Measurements from ENCODE around the gene SYN1. TPM values are rescaled to one million over a fixed set of nuclear protein-coding genes. Genes with fewer than 3 reads are reported as not detected.

Gene SYN1
- total RNA-seq, 1 experiment from 2014 or later: 0.04 TPM

GRCh38 chrX:47574547-47575301 is 44.9 kb downstream of the SYN1 start:
- no peaks in the 10 kb centered on the region for H3K4me1 ChIP-seq
- no peak overlapping the region for H3K4me3 ChIP-seq
- no peak for DNase-seq
- H3K27ac ChIP-seq: no peak overlapping the region
- no peaks in the 10 kb centered on the region for H3K36me3 ChIP-seq
- no peaks in the 10 kb centered on the region for H3K27me3 ChIP-seq
- no peaks in the 10 kb centered on the region for H3K9me3 ChIP-seq (replicated peaks)

GRCh38 chrX:47574076-47574546 is 45.5 kb downstream of the SYN1 start:
- no peak for DNase-seq
- Histone ChIP-seq H3K9me3 (replicated peaks) (no peaks in the 10 kb centered on the region), H3K27me3 (no peaks in the 10 kb centered on the region), H3K27ac (no peak overlapping the region), H3K36me3 (no peaks in the 10 kb centered on the region), H3K4me1 (no peaks in the 10 kb centered on the region), H3K4me3 (no peak overlapping the region)

GRCh38 chrX:47573341-47574075 is 46.1 kb downstream of the SYN1 start:
- peak in 1 of 2 experiments; percentile 4 for DNase-seq
- H3K27ac ChIP-seq: no peak overlapping the region

GRCh38 chrX:47572773-47573340 is 46.8 kb downstream of the SYN1 start:
- Histone ChIP-seq H3K9me3 (replicated peaks) (no peaks in the 10 kb centered on the region), H3K4me1 (no peaks in the 10 kb centered on the region), H3K27me3 (no peaks in the 10 kb centered on the region), H3K4me3 (no peak overlapping the region), H3K36me3 (no peaks in the 10 kb centered on the region), H3K27ac (no peak overlapping the region)
- DNase-seq: no peak

More at GRCh38 chrX:47573341-47574075, 46.1 kb downstream of the SYN1 start:
- no peaks in the 10 kb centered on the region for H3K36me3 ChIP-seq
- H3K4me3 ChIP-seq: no peak overlapping the region
- H3K9me3 ChIP-seq (replicated peaks): no peaks in the 10 kb centered on the region
- H3K27me3 ChIP-seq: no peaks in the 10 kb centered on the region
- no peaks in the 10 kb centered on the region for H3K4me1 ChIP-seq

DNA sequence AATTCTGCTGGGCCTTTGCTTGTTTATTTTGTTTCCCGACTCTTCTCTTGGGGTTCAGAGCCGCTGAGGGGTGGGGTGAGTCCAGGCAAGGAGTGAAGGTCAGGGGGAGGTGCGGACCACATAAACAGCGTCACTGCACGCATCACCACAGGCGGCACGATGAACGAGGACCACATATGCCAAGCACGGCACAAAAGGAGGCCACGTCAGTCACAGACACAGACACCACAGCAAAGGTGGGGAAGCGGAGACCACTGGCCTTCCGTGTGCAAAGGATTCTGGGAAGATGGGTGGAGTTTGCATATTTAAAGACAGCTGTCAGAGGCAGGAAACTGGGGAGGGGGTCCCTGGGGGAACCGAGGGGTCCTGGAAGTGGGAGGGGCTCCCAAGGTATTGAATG is 47.8 kb downstream of the SYN1 start:
- Histone ChIP-seq H3K36me3 (no peaks in the 10 kb centered on the region), H3K4me3 (no peak overlapping the region), H3K9me3 (replicated peaks) (no peaks in the 10 kb centered on the region), H3K27me3 (no peaks in the 10 kb centered on the region), H3K27ac (no peak overlapping the region), H3K4me1 (no peaks in the 10 kb centered on the region)
- DNase-seq: no peak

DNA sequence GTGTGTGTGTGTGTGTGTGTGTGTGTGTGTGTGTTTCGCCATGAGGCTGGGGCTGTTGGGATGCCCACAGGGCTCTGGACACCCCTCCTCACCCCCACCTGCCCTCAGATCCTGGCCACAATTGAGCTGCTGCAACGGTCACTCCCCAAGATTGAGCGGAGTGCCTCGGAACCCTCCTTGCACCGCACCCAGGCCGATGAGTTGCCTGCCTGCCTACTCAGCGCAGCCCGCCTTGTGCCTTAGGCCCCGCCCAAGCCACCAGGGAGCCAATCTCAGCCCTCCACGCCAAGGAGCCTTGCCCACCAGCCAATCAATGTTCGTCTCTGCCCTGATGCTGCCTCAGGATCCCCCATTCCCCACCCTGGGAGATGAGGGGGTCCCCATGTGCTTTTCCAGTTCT is 48.4 kb downstream of the SYN1 start:
- no peaks in the 10 kb centered on the region for H3K4me1 ChIP-seq
- H3K27ac ChIP-seq: no peak overlapping the region
- H3K27me3 ChIP-seq: no peaks in the 10 kb centered on the region
- no peaks in the 10 kb centered on the region for H3K36me3 ChIP-seq
- H3K9me3 ChIP-seq (replicated peaks): no peaks in the 10 kb centered on the region
- H3K4me3 ChIP-seq: no peak overlapping the region
- no peak for DNase-seq

DNA sequence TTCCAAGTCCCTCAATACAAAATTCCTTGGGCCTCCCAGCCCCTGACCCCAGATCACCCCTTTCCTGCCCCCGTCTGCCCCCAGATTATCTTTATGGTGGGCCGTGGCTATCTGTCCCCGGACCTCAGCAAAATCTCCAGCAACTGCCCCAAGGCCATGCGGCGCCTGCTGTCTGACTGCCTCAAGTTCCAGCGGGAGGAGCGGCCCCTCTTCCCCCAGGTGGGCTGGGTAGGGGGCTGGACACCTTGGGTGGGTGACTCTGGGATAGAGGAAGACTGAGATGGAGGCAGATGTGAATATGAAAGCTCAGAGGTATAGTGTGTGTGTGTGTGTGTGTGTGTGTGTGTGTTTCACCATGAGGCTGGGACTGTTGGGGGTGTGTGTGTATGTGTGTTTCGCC is 48.9 kb downstream of the SYN1 start:
- Histone ChIP-seq H3K4me3 (no peak overlapping the region), H3K4me1 (no peaks in the 10 kb centered on the region), H3K27me3 (no peaks in the 10 kb centered on the region), H3K27ac (no peak overlapping the region), H3K9me3 (replicated peaks) (no peaks in the 10 kb centered on the region), H3K36me3 (no peaks in the 10 kb centered on the region)
- no peak for DNase-seq

DNA sequence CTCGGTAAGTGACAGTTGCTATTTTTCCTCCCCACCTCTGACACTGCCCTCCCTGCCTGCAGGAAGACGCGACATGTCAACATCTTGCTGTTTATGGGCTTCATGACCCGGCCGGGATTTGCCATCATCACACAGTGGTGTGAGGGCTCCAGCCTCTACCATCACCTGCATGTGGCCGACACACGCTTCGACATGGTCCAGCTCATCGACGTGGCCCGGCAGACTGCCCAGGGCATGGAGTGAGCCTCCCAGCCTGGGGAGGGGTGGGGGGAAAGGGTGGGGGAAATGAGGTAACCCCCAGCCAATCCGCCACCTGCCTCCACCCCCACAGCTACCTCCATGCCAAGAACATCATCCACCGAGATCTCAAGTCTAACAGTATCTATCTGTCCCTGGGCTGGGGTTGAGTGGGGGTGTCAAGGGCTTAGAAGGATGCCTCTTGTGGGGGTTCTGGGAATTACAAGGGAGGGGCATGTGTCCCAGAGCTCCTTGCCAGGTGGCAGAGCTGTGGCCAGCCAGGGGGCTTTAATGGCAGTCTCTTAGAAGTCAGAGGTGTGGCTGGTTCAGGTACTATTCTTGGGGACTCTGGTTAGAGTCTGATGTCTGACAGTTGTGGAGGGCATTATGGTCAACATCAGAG is 50.9 kb downstream of the SYN1 start:
- Histone ChIP-seq H3K4me3 (no peak overlapping the region), H3K27me3 (no peaks in the 10 kb centered on the region), H3K4me1 (no peaks in the 10 kb centered on the region), H3K9me3 (replicated peaks) (no peaks in the 10 kb centered on the region), H3K27ac (no peak overlapping the region), H3K36me3 (no peaks in the 10 kb centered on the region)
- peak in 1 of 2 experiments; percentile 26 for DNase-seq

GRCh38 chrX:47566841-47567240 is 52.8 kb downstream of the SYN1 start:
- H3K4me1 ChIP-seq: no peaks in the 10 kb centered on the region
- H3K4me3 ChIP-seq: no peak overlapping the region
- 0 out of 2 replicates have a peak, but pooled peaks cover 2% of the 10 kb centered on the region for H3K36me3 ChIP-seq
- no peaks in the 10 kb centered on the region for H3K27me3 ChIP-seq
- H3K9me3 ChIP-seq (replicated peaks): no peaks in the 10 kb centered on the region
- H3K27ac ChIP-seq: no peak overlapping the region
- no peak for DNase-seq

GRCh38 chrX:47564438-47565085 is 55.1 kb downstream of the SYN1 start:
- H3K36me3 ChIP-seq: 0 out of 2 replicates have a peak, but pooled peaks cover 2% of the 10 kb centered on the region
- no peak overlapping the region for H3K4me3 ChIP-seq
- DNase-seq: no peak
- no peaks in the 10 kb centered on the region for H3K27me3 ChIP-seq
- no peaks in the 10 kb centered on the region for H3K9me3 ChIP-seq (replicated peaks)
- no peak overlapping the region for H3K27ac ChIP-seq
- no peaks in the 10 kb centered on the region for H3K4me1 ChIP-seq

GRCh38 chrX:47563801-47564315 is 55.8 kb downstream of the SYN1 start:
- Histone ChIP-seq H3K27ac (no peak overlapping the region), H3K4me3 (no peak overlapping the region), H3K4me1 (no peaks in the 10 kb centered on the region), H3K9me3 (replicated peaks) (no peaks in the 10 kb centered on the region), H3K36me3 (0 out of 2 replicates have a peak, but pooled peaks cover 2% of the 10 kb centered on the region), H3K27me3 (no peaks in the 10 kb centered on the region)
- DNase-seq: no peak

DNA sequence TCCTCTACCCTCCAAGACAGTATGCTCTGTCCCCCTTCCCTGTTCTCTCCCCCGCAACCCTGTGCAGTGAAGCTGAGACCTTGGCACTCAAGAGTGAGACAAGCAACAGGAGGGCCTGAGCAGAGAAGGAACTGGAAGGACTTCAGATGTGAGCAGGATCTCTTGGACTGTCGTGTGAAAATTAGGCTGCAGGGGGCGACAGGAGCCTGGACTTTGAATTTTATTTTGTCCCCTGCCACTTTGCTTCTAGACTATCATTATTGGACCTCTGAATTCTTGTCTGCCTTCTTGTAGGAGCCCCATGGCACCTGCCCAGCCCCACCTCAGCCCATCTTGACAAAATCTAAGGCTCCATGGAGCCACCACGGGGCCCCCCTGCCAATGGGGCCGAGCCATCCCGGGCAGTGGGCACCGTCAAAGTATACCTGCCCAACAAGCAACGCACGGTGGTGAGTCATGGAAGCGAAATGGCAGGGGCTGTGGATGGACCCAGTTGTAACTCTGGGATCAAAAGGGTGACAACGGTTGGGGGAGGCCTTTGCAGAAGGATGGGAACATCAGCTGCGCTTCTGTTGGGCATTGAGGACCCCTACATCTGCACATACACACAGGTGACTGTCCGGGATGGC is 56.9 kb downstream of the SYN1 start:
- Histone ChIP-seq H3K9me3 (replicated peaks) (no peaks in the 10 kb centered on the region), H3K36me3 (0 out of 2 replicates have a peak, but pooled peaks cover 2% of the 10 kb centered on the region), H3K27ac (no peak overlapping the region), H3K4me1 (no peaks in the 10 kb centered on the region), H3K27me3 (no peaks in the 10 kb centered on the region), H3K4me3 (no peak overlapping the region)
- DNase-seq: peak in 1 of 2 experiments; percentile 32

DNA sequence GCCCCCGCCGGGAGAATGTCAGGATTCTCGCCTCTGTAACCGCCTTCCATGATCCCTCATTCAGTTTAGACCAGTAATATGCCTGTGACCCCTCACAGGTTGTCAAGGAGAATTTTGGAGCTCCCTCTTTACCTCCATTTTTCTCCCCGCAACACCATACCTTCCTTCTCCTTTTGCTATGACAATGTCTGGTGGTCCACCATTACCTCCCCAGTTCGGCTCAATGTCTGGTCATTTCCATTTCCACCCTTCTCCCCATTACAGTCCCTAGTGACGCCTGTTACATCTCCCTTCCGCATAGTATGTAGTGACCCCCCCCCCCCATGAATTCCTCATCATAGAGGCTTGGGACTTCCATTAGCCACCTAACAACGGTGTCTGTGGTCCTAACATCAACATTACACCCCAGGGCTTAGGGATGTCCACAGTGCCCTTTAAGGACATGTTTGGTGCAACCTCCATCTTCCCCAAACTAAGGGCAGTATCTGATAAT is 58.0 kb downstream of the SYN1 start:
- no peak for DNase-seq
- no peaks in the 10 kb centered on the region for H3K9me3 ChIP-seq (replicated peaks)
- H3K27me3 ChIP-seq: no peaks in the 10 kb centered on the region
- peak overlapping the region; percentile 94 for H3K27ac ChIP-seq
- no peaks in the 10 kb centered on the region for H3K4me1 ChIP-seq
- 0 out of 2 replicates have a peak, but pooled peaks cover 2% of the 10 kb centered on the region for H3K36me3 ChIP-seq
- peak overlapping the region; percentile 90 for H3K4me3 ChIP-seq
